Mucosa of descending colon (tissue), 3 donors: ENCODE results near the gene CAMK2B. TPM values are rescaled to one million over a fixed set of nuclear protein-coding genes. Genes with fewer than 3 reads are reported as not detected.

Source experiments
- ATAC-seq: fragments of 200-7000 bp; cut with Tn5 transposase; one replicate; pipeline ENCODE4 v1.9.1; 2020; ENCODE audit warnings: mild to moderate bottlenecking, moderate library complexity
- DNase-seq, 3 donors: peaks; one replicate each; pipeline ENCODE4 v3.0.0-alpha.2; 2020
- H3K36me3 ChIP-seq: fragments of 200-600 bp; one replicate; pipeline ENCODE4 v1.8.0; 2021; ENCODE audit warnings: low read depth, mild to moderate bottlenecking
- H3K4me1 ChIP-seq: fragments of 200-600 bp; one replicate; pipeline ENCODE4 v1.8.0; 2021; ENCODE audit warnings: low read depth, mild to moderate bottlenecking
- H3K4me3 ChIP-seq: fragments of 200-600 bp; one replicate; pipeline ENCODE4 v1.8.0; 2021; ENCODE audit warnings: mild to moderate bottlenecking
- H3K9me3 ChIP-seq: fragments of 200-600 bp; one replicate; pipeline ENCODE4 v1.8.0; 2021; ENCODE audit warnings: mild to moderate bottlenecking
- intact Hi-C, 2 donors: fragments of 100-400 bp; cut with DNase I in 1 of 2; cut with micrococcal nuclease in 1 of 2; formaldehyde crosslinking; loops; one replicate each; pipeline versions ENCODE4 v1.11.0 to v1.11.1; 2022; cut with DNase I, micrococcal nuclease
- total RNA-seq, 3 donors: library from RNA; stranded (reverse); fragmentation: NEBNext Ultra II Directional in 2 of 3; extraction: Animal tissue kit (Norgen Biotek cat#: 25700) in 2 of 3; gene quantifications; one replicate each; pipeline versions ENCODE4 v1.2.1 to v1.2.4, GENCODE V29; 2021 to 2023
- TF ChIP-seq, protein P1 (sequence below): fragments of 200-600 bp; IDR thresholded peaks from one replicate; pipeline ENCODE4 v1.8.0; 2022; ENCODE audit warnings: antibody characterized with exemption, mild to moderate bottlenecking
- donor health status: DM: no; HTN: no; CAD: no; lungs with moderate emphysema.
- donor health status: DM: no; HTN: no; CAD: no.
- donor health status: DM: no; HTN: yes; CAD: no.

Gene CAMK2B
- total RNA-seq, 3 donors from 2014 or later: 0.35 to 2.2 (median 0.87) TPM

DNA sequence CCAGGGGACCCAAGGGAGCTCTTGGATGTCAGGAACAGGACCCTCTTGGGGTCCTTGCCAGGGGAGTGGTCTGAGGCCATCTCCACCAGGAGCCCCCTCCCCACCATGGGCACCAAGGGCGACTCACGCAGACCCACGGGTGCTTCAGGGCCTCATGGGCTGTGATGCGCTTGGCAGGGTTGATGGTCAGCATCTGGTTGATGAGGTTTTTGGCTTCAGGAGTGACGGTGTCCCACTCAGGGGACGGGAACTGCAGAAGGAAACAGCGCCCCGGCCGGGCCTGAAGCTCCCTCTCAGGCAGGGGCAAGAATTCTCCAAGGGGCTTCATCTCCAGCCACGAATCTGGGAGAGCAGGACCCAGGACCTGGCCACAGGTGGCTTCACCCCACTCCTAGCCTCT, 83.3 kb downstream of the CAMK2B start:
- ATAC-seq: no peak
- intact Hi-C loops: loop anchor here in 1 of 2 donors (10.0 kb wide), 1 partner anchor 323 kb away; no protein-coding TSS in a partner anchor
- no peak overlapping the region for H3K4me3 ChIP-seq

DNA sequence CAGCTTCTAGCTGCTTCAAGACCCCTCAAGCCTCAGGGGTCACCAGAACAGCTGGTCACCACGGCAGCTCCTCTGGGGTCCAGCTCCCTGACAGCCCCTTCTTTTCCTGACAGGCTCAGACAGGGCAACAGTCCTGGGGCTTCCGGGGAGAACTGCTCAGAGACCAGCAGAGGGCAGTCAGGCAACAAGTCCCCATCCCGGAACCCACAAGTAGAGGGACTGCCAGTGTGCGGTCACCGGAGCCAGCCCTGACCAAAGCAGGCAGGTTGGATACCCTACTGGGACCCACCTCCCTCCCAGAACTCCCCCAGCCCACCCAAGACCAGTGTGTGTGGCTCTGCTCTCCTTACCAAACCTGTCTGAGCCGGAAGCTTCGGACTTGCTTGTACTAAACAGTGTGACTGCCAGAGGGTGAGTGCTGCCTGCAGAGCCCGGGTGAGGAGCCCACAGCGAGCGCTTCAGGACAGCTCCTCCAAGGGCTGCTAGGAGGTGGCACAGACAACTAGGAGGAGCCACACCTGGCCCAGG, 84.3 kb downstream of the CAMK2B start:
- Histone ChIP-seq H3K4me1 (no peaks in the 10 kb centered on the region), H3K36me3 (no peaks in the 10 kb centered on the region), H3K9me3 (no peaks in the 10 kb centered on the region), H3K4me3 (no peak overlapping the region)
- ATAC-seq (peak; percentile 91), DNase-seq (peak; percentile 65 to 78 (median 75))
- intact Hi-C loops: loop anchor here in 1 of 2 donors (10.0 kb wide), 1 partner anchor 324 kb away; no protein-coding TSS in a partner anchor
- TF ChIP-seq, protein P1, sequence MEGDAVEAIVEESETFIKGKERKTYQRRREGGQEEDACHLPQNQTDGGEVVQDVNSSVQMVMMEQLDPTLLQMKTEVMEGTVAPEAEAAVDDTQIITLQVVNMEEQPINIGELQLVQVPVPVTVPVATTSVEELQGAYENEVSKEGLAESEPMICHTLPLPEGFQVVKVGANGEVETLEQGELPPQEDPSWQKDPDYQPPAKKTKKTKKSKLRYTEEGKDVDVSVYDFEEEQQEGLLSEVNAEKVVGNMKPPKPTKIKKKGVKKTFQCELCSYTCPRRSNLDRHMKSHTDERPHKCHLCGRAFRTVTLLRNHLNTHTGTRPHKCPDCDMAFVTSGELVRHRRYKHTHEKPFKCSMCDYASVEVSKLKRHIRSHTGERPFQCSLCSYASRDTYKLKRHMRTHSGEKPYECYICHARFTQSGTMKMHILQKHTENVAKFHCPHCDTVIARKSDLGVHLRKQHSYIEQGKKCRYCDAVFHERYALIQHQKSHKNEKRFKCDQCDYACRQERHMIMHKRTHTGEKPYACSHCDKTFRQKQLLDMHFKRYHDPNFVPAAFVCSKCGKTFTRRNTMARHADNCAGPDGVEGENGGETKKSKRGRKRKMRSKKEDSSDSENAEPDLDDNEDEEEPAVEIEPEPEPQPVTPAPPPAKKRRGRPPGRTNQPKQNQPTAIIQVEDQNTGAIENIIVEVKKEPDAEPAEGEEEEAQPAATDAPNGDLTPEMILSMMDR: peak; percentile 45

More for the DNA sequence above, 83.3 kb downstream of the CAMK2B start:
- H3K9me3 ChIP-seq: no peaks in the 10 kb centered on the region
- no peaks in the 10 kb centered on the region for H3K36me3 ChIP-seq
- H3K4me1 ChIP-seq: no peaks in the 10 kb centered on the region
- TF ChIP-seq, protein P1: no peak
- no peak for DNase-seq

DNA sequence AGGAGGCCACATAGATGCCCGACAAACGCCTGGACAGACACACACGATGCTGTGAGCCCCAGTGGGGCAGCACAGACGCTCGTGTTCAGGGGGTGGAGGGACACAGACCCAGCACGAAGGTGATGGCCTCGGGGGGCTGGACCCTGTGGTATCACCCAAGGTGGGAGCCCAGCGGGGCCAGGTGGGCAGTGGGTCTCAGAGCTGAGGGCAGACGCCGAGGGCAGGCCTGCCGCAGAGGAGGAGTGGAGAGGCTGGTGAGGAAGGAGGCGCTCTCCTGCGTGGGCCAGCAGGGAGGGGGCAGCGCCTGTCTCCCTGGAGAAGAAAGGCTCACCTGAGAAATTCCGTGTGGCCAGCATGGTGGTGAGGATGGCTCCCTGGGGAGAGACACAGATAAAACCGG, 85.0 kb downstream of the CAMK2B start:
- H3K9me3 ChIP-seq: no peaks in the 10 kb centered on the region
- no peaks in the 10 kb centered on the region for H3K36me3 ChIP-seq
- ATAC-seq (no peak), DNase-seq (no peak)
- H3K4me3 ChIP-seq: no peak overlapping the region
- TF ChIP-seq, protein P1: no peak
- intact Hi-C loops: loop anchor here in 1 of 2 donors (10.0 kb wide), 1 partner anchor 324 kb away; no protein-coding TSS in a partner anchor
- no peaks in the 10 kb centered on the region for H3K4me1 ChIP-seq

DNA sequence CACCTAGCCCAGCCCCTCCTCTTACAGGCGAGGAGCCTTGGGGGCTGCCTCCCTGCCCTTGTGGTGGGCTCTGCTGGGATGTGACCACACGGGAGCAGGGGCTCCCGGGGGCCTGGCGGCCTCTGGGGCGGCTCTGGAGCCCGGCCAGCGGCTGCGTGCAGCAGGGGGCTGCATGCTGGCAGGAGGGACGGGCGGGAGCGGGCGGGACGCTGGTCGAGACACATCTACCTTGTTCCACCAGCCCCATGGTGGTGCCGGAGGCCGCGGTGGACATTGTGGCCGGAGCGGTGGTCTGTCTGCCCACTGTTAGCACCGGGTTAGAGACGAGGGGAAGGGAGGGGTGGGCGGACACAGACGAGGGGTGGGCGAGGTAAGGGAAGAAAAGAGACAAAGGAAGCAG, 86.0 kb downstream of the CAMK2B start:
- ATAC-seq: no peak
- H3K4me3 ChIP-seq: no peak overlapping the region
- no peaks in the 10 kb centered on the region for H3K9me3 ChIP-seq
- intact Hi-C loops: no loop called here
- TF ChIP-seq, protein P1: no peak
- H3K4me1 ChIP-seq: no peaks in the 10 kb centered on the region
- no peak for DNase-seq
- H3K36me3 ChIP-seq: no peaks in the 10 kb centered on the region

DNA sequence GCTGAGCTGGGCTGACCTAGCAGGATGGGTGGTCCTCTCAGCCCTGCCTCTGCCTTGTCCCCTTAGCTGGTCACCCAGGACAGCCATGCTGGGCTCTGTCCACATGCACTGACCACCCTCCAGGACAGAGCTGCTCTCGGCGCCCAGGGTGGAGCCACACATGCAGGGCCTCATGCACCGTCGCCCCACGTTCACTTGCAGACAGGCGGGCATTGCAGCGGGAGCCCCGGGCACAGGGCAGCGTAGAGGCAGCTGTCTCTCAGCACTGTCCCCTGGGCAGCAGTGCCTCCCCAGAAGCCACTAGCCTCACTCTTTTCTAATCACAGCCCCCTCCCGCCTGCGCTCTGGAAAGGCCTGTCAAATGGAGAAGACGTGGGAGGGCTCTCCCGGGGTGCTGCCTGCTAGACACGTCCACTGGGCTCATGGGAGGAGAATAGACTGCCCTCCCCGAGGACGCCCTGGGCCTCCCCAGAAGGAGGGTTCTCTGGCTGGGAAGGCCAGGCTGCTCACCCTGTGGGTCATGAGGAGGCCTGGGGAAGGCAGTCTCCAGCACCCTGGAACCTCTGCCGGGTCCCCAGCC, 87.2 kb downstream of the CAMK2B start:
- ATAC-seq: no peak
- no peak for DNase-seq
- H3K36me3 ChIP-seq: no peaks in the 10 kb centered on the region
- H3K4me1 ChIP-seq: no peaks in the 10 kb centered on the region
- H3K4me3 ChIP-seq: no peak overlapping the region
- no peaks in the 10 kb centered on the region for H3K9me3 ChIP-seq
- TF ChIP-seq, protein P1: no peak
- intact Hi-C loops: no loop called here
